PFSK-1 (cell line): ENCODE measurements around the gene DDAH1. TPM values are rescaled to one million over a fixed set of nuclear protein-coding genes. Genes with fewer than 3 reads are reported as not detected.

Experiments used
- FOXP2 ChIP-seq: optimal IDR thresholded peaks from 2 replicates; pipeline ENCODE3; 2011; ENCODE audit warnings: borderline replicate concordance, control low read depth, inconsistent platforms; ENCODE audit not compliant: insufficient read depth; ENCODE audit errors: extremely low read length, extremely low read depth
- POLR2AphosphoS5 ChIP-seq: IDR thresholded peaks from 2 replicates; pipeline ENCODE4 v1.6.1; 2012; ENCODE audit warnings: low read depth, mild to moderate bottlenecking, control low read depth, low read length, moderate library complexity
- SIN3A ChIP-seq: IDR thresholded peaks from 2 replicates; pipeline ENCODE4 v1.6.1; 2012; ENCODE audit warnings: mild to moderate bottlenecking, low read length, moderate library complexity, borderline replicate concordance; ENCODE audit not compliant: insufficient read depth
- TAF1 ChIP-seq: IDR thresholded peaks from 2 replicates; pipeline ENCODE4 v1.6.1; 2012; ENCODE audit warnings: low read length, control low read depth, borderline replicate concordance; ENCODE audit not compliant: insufficient read depth
- polyA plus RNA-seq: library from polyadenylated mRNA; unstranded; fragments of >200 nt; gene quantifications from one replicate; pipeline ENCODE4 v1.2.1, GENCODE V29; 2012; ENCODE audit warnings: low read depth, missing spikeins; ENCODE audit not compliant: insufficient read length
- TF ChIP-seq, protein P1 (sequence below), 2 experiments: IDR thresholded peaks; 2 replicates each; pipeline versions ENCODE4 v1.6.1 to v1.8.0; 2011 to 2012; ENCODE audit warnings: low read depth in 2 of 2, low read length in 2 of 2, control low read depth in 1 of 2, inconsistent platforms in 1 of 2, mild to moderate bottlenecking in 1 of 2, moderate library complexity in 1 of 2; ENCODE audit not compliant: insufficient read depth in 1 of 2

Gene DDAH1
- 4.6 TPM for polyA plus RNA-seq

GRCh38 chr1:85465099-85465785 is at the start of gene DDAH1:
DDAH1 (minus strand) TSS chr1:85465159; CDS start chr1:85465045, 114 bp downstream.
- TF ChIP-seq, protein P1, sequence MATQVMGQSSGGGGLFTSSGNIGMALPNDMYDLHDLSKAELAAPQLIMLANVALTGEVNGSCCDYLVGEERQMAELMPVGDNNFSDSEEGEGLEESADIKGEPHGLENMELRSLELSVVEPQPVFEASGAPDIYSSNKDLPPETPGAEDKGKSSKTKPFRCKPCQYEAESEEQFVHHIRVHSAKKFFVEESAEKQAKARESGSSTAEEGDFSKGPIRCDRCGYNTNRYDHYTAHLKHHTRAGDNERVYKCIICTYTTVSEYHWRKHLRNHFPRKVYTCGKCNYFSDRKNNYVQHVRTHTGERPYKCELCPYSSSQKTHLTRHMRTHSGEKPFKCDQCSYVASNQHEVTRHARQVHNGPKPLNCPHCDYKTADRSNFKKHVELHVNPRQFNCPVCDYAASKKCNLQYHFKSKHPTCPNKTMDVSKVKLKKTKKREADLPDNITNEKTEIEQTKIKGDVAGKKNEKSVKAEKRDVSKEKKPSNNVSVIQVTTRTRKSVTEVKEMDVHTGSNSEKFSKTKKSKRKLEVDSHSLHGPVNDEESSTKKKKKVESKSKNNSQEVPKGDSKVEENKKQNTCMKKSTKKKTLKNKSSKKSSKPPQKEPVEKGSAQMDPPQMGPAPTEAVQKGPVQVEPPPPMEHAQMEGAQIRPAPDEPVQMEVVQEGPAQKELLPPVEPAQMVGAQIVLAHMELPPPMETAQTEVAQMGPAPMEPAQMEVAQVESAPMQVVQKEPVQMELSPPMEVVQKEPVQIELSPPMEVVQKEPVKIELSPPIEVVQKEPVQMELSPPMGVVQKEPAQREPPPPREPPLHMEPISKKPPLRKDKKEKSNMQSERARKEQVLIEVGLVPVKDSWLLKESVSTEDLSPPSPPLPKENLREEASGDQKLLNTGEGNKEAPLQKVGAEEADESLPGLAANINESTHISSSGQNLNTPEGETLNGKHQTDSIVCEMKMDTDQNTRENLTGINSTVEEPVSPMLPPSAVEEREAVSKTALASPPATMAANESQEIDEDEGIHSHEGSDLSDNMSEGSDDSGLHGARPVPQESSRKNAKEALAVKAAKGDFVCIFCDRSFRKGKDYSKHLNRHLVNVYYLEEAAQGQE (IDR thresholded peaks at IDR 0.05; ENCODE audit: insufficient read depth in 1 of 2, low read depth in 2 of 2, low read length in 2 of 2), result no peak
- TF ChIP-seq SIN3A, result no peak
- TF ChIP-seq TAF1, result no peak

- no peak for TF ChIP-seq SIN3A
These were observed 39.5 kb upstream of the DDAH1 start for GRCh38 chr1:85504417-85504816.

DNA sequence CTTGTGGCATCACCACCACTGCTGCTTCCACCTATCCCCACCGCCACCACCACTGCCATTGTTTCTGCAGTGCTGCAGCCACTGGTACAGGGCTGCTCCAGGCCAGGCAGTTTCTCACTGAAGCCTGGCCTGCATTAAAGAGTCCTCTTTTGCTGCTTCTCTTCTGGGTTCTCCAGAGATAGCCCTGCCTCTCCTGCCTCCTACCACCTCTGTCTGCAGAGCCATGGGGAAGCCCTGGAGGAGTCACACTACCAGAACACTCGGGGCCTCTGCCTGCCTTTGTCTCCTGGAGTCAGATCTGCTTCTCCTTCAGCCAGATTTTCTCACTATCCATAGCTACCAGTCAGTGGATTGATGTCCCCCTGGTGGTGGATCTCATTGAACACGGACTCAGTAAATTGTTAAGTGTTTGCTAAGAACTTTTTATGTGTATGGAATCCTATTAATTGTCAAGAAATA is 37.7 kb upstream of the DDAH1 start:
- TF ChIP-seq SIN3A (no peak), FOXP2 (no peak), POLR2AphosphoS5 (no peak), TAF1 (no peak)
- TF ChIP-seq, protein P1 (IDR thresholded peaks at IDR 0.05; ENCODE audit: insufficient read depth in 1 of 2, low read depth in 2 of 2, low read length in 2 of 2), result no peak

DNA sequence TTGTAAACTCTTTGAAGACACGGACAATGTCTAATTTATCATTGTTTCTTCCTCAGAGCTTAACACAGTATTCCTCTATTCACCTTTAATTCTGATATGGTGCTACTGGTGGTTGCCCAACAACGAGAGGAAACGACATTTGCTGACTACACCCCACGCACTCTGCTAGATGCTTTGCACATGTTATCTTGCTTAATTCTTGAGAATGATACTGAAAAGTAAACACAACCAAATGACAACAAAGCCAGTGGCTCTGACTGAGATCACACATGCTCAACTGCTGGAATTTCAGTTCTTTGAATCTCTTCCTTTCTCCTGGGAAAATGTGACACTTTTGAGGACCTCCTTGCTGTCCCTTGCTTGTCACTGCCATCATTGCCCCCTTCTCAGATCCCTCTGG is 37.2 kb upstream of the DDAH1 start:
- TF ChIP-seq, protein P1 (IDR thresholded peaks at IDR 0.05; ENCODE audit: insufficient read depth in 1 of 2, low read depth in 2 of 2, low read length in 2 of 2), result no peak
- TF ChIP-seq TAF1 (no peak), FOXP2 (no peak), POLR2AphosphoS5 (no peak), SIN3A (no peak)

DNA sequence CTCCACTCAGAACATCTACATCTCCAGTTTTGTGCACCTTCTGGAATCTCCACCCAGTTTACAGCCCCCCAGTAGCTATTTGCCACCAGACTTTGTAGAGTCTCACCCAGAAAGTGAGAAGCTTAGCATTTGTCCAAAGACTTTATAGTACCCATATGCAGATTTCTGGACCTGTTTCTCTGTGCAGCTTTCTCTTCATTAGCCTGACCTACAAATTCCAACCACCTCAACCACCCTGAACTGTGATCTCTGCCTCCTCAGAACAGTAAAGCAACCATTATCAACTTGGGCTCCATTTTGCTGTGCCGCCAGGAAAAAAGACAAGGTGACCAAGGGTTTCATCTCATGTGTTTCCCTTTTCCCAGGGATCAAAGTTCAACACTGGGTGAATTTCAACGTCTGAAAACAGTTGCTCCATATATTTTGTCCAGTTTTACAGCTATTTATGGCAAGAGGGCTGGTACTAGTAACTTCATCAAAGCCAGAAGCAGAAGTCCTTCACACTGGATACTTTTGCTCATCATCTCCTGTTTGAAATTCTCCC is 36.5 kb upstream of the DDAH1 start:
- no peak for TF ChIP-seq TAF1
- TF ChIP-seq SIN3A, result no peak
- TF ChIP-seq, protein P1 (IDR thresholded peaks at IDR 0.05; ENCODE audit: insufficient read depth in 1 of 2, low read depth in 2 of 2, low read length in 2 of 2), result no peak
- TF ChIP-seq POLR2AphosphoS5, result no peak
- no peak for TF ChIP-seq FOXP2
